Loucy (cell line): ENCODE measurements around the gene MITF.

Experiments used
- H2AFZ ChIP-seq: fragments of 200-600 bp; sonication (generic); 2 replicates; pipeline ENCODE4 v1.6.0; 2016; ENCODE audit warnings: antibody characterized with exemption, mild to moderate bottlenecking, low read length, moderate library complexity
- H3F3A ChIP-seq: fragments of 200-600 bp; 2 replicates; pipeline ENCODE4 v1.6.0; 2016; ENCODE audit warnings: antibody characterized with exemption, low read depth, mild to moderate bottlenecking
- H3K27me3 ChIP-seq: fragments of 200-600 bp; sonication (generic); 2 replicates; pipeline ENCODE4 v1.6.1; 2014; ENCODE audit warnings: low read length, mild to moderate bottlenecking; ENCODE audit not compliant: insufficient read depth, poor library complexity, severe bottlenecking
- H3K36me3 ChIP-seq: fragments of 200-600 bp; sonication (generic); 2 replicates; pipeline ENCODE4 v1.6.1; 2016; ENCODE audit warnings: low read length; ENCODE audit not compliant: insufficient read depth
- H3K4me1 ChIP-seq: fragments of 200-600 bp; sonication (generic); 2 replicates; pipeline ENCODE4 v1.5.1; 2014; ENCODE audit warnings: low read length, mild to moderate bottlenecking; ENCODE audit not compliant: insufficient read depth, poor library complexity, severe bottlenecking
- H3K4me2 ChIP-seq: fragments of 200-600 bp; sonication (generic); 2 replicates; pipeline ENCODE4 v1.6.0; 2014; ENCODE audit warnings: antibody characterized with exemption, low read length, low read depth, mild to moderate bottlenecking; ENCODE audit not compliant: poor library complexity, severe bottlenecking
- H3K4me3 ChIP-seq: fragments of 200-600 bp; sonication (generic); 2 replicates; pipeline ENCODE4 v1.5.1; 2014; ENCODE audit warnings: low read length, mild to moderate bottlenecking, mixed read lengths; ENCODE audit not compliant: poor library complexity, severe bottlenecking
- H3K79me2 ChIP-seq: fragments of 200-600 bp; sonication (generic); 2 replicates; pipeline ENCODE4 v1.6.1; 2014; ENCODE audit warnings: low read length; ENCODE audit not compliant: insufficient read depth
- H3K9ac ChIP-seq: fragments of 200-600 bp; sonication (generic); 2 replicates; pipeline ENCODE4 v1.6.0; 2014; ENCODE audit warnings: mild to moderate bottlenecking, low read depth, low read length, moderate library complexity; ENCODE audit not compliant: poor library complexity, severe bottlenecking
- H3K9me2 ChIP-seq: fragments of 200-600 bp; sonication (generic); replicated peaks from 2 replicates; pipeline ENCODE4 v1.6.1; 2016; ENCODE audit warnings: low read depth, low read length, mixed read lengths
- H3K9me3 ChIP-seq: fragments of 200-600 bp; sonication (generic); 2 replicates; pipeline ENCODE4 v1.6.1; 2014; ENCODE audit warnings: mild to moderate bottlenecking, antibody characterized with exemption, low read length, low read depth; ENCODE audit not compliant: insufficient read depth
- H4K20me1 ChIP-seq: fragments of 200-600 bp; sonication (generic); 2 replicates; pipeline ENCODE4 v1.6.0; 2014; ENCODE audit warnings: antibody characterized with exemption, low read length, mild to moderate bottlenecking; ENCODE audit not compliant: insufficient read depth, poor library complexity, severe bottlenecking
- CTCF ChIP-seq: fragments of 200-600 bp; sonication (generic); conservative IDR thresholded peaks from 2 replicates; pipeline ENCODE4 v1.5.1; 2014; ENCODE audit warnings: mild to moderate bottlenecking, antibody characterized with exemption, low read length
- EZH2phosphoT487 ChIP-seq: fragments of 200-600 bp; IDR thresholded peaks from 2 replicates; pipeline ENCODE4 v1.6.1; 2018; ENCODE audit warnings: antibody characterized with exemption, mild to moderate bottlenecking, moderate library complexity, borderline replicate concordance

Gene MITF, protein sequence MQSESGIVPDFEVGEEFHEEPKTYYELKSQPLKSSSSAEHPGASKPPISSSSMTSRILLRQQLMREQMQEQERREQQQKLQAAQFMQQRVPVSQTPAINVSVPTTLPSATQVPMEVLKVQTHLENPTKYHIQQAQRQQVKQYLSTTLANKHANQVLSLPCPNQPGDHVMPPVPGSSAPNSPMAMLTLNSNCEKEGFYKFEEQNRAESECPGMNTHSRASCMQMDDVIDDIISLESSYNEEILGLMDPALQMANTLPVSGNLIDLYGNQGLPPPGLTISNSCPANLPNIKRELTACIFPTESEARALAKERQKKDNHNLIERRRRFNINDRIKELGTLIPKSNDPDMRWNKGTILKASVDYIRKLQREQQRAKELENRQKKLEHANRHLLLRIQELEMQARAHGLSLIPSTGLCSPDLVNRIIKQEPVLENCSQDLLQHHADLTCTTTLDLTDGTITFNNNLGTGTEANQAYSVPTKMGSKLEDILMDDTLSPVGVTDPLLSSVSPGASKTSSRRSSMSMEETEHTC

GRCh38 chr3:69739204-69740102 lies at the start of gene MITF:
MITF (plus strand) TSS chr3:69739464; CDS start chr3:69739598, 134 bp downstream.
- H3K36me3 ChIP-seq, result no peaks in the 10 kb centered on the region
- H3K9me2 ChIP-seq, result no peaks in the 10 kb centered on the region
- no peak within 1 kb of the TSS for H3K4me2 ChIP-seq
- no peaks in the 10 kb centered on the region; the same call in 1 of the 2 replicates for H3K9me3 ChIP-seq
- no peak within 1 kb of the TSS for H2AFZ ChIP-seq
- H3K79me2 ChIP-seq, result no peaks in the 10 kb centered on the region
- no peaks in the 10 kb centered on the region for H3F3A ChIP-seq
- H3K4me1 ChIP-seq, result no peaks in the 10 kb centered on the region
- no peak within 1 kb of the TSS for H3K4me3 ChIP-seq
- no peaks in the 10 kb centered on the region for H3K27me3 ChIP-seq
- no peaks in the 10 kb centered on the region for H4K20me1 ChIP-seq
- TF ChIP-seq EZH2phosphoT487, result no peak
- no peak for TF ChIP-seq CTCF
- H3K9ac ChIP-seq, result no peak within 1 kb of the TSS

DNA sequence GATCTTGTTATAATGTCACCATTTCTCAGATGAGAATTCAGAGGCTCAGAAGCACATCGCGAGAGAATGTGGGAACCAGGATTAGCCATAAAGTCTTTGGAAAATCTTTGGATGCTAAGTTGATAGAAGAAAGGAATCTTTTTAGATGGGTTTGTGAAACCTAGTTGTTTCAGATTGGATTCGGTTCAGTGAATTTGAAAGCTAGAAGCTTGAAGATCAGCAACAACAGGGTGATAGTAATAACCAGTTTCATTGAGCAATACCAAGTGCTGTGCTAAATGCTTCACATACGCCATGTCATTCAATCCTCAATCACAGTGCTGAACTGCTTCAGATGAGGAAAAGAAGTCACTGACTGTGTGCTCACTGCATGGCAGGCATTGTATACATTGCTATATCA lies 47.4 kb upstream of the MITF start:
- Histone ChIP-seq H3K27me3 (no peaks in the 10 kb centered on the region), H3K4me1 (no peaks in the 10 kb centered on the region), H4K20me1 (no peaks in the 10 kb centered on the region)

More for the DNA sequence above, 47.4 kb upstream of the MITF start:
- no peaks in the 10 kb centered on the region for H3K9me2 ChIP-seq
- H3K79me2 ChIP-seq, result no peaks in the 10 kb centered on the region
- TF ChIP-seq CTCF (no peak), EZH2phosphoT487 (no peak)
- H3K9ac ChIP-seq, result no peak overlapping the region
- no peaks in the 10 kb centered on the region for H3F3A ChIP-seq
- no peaks in the 10 kb centered on the region for H3K9me3 ChIP-seq
- H2AFZ ChIP-seq, result no peak overlapping the region
- no peaks in the 10 kb centered on the region for H3K36me3 ChIP-seq
- no peak overlapping the region for H3K4me3 ChIP-seq
- no peak overlapping the region for H3K4me2 ChIP-seq
